GM20000 (cell line): ENCODE results near the gene AR.

ENCODE experiments used
- DNase-seq: peaks from one replicate; pipeline ENCODE4 v3.0.0; 2012; ENCODE audit warnings: low spot score
- TF ChIP-seq, protein P1 (sequence below): IDR thresholded peaks from 2 replicates; pipeline ENCODE4 v1.5.1; 2012; ENCODE audit warnings: mild to moderate bottlenecking, control low read depth; ENCODE audit errors: extremely low read depth, missing control alignments

The AR gene

DNA sequence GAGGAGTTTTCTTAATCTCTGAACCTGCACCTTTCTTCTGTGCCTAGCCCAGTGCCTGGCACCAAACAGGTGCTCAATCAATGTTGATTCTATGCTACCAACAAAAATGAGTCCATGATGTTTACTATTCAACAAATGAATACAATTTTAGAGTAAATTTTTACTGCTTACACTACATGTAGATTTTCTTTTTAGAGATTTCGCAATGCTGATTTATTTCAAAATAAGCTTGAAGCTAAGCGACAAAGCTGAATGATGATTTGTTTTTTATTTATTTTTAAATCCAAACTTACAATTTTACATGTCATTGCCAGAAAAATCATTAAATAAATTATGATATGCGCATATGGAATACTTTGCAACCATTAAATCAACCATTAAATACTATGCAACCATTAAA, 55.7 kb downstream of the AR start:
- TF ChIP-seq, protein P1, sequence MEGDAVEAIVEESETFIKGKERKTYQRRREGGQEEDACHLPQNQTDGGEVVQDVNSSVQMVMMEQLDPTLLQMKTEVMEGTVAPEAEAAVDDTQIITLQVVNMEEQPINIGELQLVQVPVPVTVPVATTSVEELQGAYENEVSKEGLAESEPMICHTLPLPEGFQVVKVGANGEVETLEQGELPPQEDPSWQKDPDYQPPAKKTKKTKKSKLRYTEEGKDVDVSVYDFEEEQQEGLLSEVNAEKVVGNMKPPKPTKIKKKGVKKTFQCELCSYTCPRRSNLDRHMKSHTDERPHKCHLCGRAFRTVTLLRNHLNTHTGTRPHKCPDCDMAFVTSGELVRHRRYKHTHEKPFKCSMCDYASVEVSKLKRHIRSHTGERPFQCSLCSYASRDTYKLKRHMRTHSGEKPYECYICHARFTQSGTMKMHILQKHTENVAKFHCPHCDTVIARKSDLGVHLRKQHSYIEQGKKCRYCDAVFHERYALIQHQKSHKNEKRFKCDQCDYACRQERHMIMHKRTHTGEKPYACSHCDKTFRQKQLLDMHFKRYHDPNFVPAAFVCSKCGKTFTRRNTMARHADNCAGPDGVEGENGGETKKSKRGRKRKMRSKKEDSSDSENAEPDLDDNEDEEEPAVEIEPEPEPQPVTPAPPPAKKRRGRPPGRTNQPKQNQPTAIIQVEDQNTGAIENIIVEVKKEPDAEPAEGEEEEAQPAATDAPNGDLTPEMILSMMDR: no peak
- DNase-seq: no peak

DNA sequence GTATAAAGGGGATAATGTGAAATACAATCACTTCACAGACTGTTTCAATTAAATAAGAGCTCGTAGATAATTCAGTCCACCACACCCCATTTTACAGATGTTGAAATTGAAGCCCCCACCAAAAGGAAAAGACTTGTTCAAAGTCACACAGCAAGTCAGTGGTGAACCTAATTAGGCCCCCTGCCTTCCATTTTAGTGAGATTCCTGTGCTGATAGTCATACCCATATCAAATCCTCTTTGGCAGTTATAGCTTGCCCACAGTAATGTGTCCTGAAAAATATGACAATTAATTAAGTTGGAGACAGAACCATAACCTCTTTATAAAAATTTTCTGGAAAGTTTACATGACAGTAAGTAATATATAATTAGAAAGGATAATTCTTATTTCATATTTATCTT, 58.0 kb downstream of the AR start:
- TF ChIP-seq, protein P1: no peak
- DNase-seq: no peak

DNA sequence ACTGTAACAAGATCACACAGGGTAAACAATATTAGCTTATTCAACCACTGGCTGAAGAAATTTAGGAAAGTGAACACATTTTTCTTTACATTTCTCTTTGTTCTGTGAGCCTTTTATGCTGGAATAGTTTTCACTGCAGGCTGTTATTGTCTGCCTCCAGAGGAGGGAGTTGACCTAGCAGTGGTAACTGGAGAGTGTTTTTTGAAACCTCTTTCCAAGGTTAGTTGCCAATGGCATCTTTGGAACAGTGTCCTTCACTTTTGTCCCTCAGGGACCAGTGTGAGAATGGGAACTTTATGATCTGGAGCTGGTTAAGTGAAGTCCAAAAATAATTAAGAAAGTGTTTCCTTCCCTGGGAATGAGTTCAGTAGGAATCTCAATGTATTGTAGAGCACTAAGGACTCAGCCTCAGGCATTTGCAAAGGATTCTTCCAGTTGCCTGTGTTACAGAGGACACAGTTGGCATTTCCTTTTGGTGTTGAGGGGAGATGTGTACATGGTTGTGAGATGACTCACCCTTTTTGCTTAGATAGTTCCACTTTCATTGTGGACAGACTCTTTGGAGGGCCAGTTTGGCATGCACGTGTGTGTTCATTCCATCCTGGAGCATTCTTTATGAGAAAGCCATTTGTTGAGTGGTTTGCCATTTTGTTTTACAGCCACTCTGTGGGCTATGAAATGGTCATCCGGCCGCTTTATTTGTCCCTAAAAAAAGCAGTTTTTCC, 61.3 kb downstream of the AR start:
- TF ChIP-seq, protein P1: no peak
- DNase-seq: no peak

DNA sequence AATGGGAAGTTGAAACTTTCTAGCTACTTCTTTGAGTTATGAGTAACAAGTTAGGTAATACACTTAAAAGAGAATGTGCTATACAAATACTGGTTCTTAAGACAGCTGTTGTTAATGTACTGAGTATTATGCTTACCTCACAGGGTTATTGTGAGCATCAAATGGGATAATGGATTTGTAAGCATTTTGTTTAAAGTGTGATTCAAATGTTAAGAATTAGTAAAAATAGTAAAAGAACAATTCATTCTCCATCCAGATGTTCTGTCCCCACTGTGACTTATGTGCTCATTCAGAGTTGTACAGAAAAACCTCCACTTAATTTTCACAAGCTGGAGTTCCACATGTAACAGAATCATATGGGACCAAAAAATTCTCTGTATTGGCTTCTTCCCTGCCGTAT, 63.6 kb downstream of the AR start:
- TF ChIP-seq, protein P1: no peak
- DNase-seq: no peak

DNA sequence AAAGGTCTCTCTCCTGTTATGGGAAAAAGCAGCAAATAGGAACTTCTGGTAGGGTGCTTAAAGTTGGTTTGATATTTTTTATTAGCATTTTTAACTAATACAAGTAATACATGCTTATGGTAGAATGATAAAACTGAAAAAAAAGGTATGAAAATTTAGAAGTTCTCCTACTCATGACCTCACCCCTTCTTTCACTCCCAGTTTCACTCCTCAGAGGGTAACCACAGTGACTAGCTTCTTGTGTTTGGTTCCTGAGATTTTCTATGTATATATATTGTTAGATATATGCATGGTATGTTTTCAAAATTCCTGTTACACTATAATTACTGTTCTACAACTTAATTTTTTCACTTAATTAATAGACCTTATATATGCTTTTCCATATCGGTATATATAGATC, 66.5 kb downstream of the AR start:
- no peak for DNase-seq
- TF ChIP-seq, protein P1: no peak

DNA sequence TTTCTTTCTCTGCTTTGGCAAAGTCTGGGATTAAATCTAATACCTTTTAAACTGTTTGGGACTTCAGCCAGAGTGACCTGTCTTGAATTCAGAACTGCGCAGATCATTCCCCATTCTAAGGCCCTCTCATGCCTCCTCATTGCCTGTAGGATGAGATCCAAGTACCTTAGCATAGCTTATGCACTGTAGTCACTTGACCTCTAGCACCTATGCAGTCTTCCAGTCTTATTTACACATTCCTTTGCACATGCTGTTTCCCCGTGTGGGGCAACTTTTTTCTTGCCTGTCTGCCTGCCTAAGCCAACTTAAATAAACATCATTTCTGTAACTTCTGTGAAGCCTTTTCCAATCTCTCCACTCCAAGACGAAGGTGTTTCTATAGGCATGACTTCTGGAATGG, 68.4 kb downstream of the AR start:
- DNase-seq: no peak
- TF ChIP-seq, protein P1: no peak

DNA sequence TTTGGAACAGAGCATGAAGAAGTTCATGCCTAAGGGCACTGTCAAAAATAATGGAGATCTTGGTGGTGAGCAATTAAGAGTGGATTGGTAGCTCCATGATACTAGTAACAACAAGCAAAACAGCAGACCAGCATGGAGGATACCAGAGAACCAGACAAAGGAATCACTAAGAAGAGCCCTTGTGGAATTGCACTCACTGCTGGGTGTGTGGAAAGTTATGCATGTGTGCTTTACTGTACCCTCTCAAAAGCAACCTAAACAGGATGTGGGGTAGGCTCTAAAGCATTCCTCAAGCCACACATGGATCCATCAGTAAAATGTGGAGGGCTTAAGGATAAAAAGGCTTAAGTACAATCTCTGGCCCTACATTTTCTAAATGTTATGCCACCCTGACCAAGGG, 69.5 kb downstream of the AR start:
- DNase-seq: no peak
- TF ChIP-seq, protein P1: no peak
